ENCODE data around the gene SEC16B. TPM values are rescaled to one million over a fixed set of nuclear protein-coding genes. Genes with fewer than 3 reads are reported as not detected.

Gene SEC16B
- total and polyA plus RNA-seq, 2 donors, result 2.7 to 8.6 TPM

DNA sequence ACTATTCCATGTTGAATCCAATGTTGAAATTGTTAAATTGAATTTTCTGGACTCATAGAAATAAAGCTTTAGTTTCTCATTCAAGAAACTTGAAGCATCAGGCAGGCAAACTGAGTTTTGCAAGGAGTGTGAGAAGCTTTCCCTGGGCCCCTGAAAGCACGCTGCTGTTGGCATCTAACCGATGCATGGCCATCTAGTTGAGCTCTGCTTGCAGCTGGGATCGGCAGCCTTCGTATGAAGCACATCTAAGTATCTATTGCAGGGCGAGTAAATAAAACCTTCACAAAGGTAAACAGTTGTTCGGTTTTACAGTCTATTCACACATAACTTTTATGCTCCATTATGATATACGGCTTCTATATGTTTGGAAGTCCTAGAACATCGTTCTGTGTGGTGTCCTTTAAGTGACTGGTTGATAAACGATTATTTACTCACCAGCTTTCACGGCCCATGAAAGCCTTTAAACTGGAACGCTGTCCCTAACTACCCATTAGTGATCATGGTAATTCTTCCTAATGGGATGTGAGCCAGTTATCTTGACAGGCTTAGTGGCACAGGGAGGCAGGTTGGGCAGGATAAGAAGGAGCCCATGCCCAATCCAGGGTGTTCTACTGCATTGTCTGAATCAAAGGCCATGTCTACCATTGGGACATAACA, 71.7 kb downstream of the SEC16B start:
- Histone ChIP-seq H3K27ac (ENCODE audit: low read depth) (no peak overlapping the region), H3K36me3 (ENCODE audit: insufficient read depth) (no peaks in the 10 kb centered on the region), H3K4me1 (ENCODE audit: insufficient read depth) (no peaks in the 10 kb centered on the region), H3K4me3 (ENCODE audit: low read depth, low read length) (no peak overlapping the region)
- no peak for DNase-seq (ENCODE audit: extremely low spot score)
- 32% methylated on average over 11 of the region's 11 CpGs for WGBS

- WGBS, result 48% methylated on average over 10 of the region's 10 CpGs
- no peak for DNase-seq (ENCODE audit: extremely low spot score)
Observed at GRCh38 chr1:177897281-177897997, 72.4 kb downstream of the SEC16B start.

More at GRCh38 chr1:177897281-177897997, 72.4 kb downstream of the SEC16B start:
- Histone ChIP-seq H3K27ac (ENCODE audit: low read depth) (no peak overlapping the region), H3K4me3 (ENCODE audit: low read depth, low read length) (no peak overlapping the region), H3K36me3 (ENCODE audit: insufficient read depth) (no peaks in the 10 kb centered on the region), H3K4me1 (ENCODE audit: insufficient read depth) (no peaks in the 10 kb centered on the region)

Small RNA genes lying within 50 kb of the gene (small RNA-seq; reads per million reads assigned to genes)
- not detected for gene AL359075.1

Other genes starting within 250 kb of the SEC16B start
- 29.2 TPM for gene RASAL2, start 124.0 kb upstream of the SEC16B start, total RNA-seq
- 8.8 TPM for gene RASAL2, start 124.0 kb upstream of the SEC16B start, polyA plus RNA-seq

All from urinary bladder (tissue), 4 donors.